ENCODE data around the gene FYTTD1. TPM values are rescaled to one million over a fixed set of nuclear protein-coding genes. Genes with fewer than 3 reads are reported as not detected.

Gene FYTTD1
- total RNA-seq, 1 experiment from 2014 or later = 70.7 TPM

DNA sequence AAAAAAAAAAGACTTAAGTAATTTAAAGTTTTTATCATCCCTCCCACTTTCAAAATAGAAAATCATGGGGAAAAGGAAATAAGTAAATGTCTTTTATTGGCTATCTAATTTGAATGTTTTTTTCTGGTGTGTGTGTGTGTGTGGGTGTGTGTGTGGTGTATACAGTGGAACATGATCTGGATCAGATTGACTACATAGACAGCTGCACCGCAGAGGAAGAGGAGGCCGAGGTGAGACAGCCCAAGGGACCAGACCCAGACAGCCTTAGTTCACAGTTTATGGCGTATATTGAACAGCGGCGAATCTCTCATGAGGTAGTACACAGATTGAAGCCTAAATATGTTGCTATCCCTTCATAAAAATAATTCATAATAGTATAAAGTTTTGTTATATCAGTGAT, 85.8 kb downstream of the FYTTD1 start:
- intact Hi-C loops (cut with micrococcal nuclease) = no loop called here
- CTCF ChIA-PET = no interaction called here
- no peaks in the 10 kb centered on the region for H3K27me3 ChIP-seq (ENCODE audit: insufficient read depth, low read length)

More for the DNA sequence above, 85.8 kb downstream of the FYTTD1 start:
- ChIA-PET POLR2A (no interaction called here), RAD21 (ENCODE audit: low non-redundant PET in 1 of 2, low total read pairs in 2 of 2, uncharacterized antibody in 2 of 2, unreplicated experiment in 2 of 2) (no interaction called here)
- Histone ChIP-seq H3K9me2 (ENCODE audit: insufficient read depth) (no peaks in the 10 kb centered on the region), H2AFZ (ENCODE audit: low read depth, low read length, poor library complexity, severe bottlenecking) (no peak overlapping the region), H3K27ac (ENCODE audit: low read depth, low read length) (no peak overlapping the region), H4K20me1 (ENCODE audit: insufficient read depth) (no peaks in the 10 kb centered on the region), H3K4me2 (ENCODE audit: low read length) (no peak overlapping the region), H3K9me3 (ENCODE audit: control insufficient read depth in 1 of 2, insufficient read depth in 1 of 2, low read depth in 1 of 2, low read length in 2 of 2) (no peaks in the 10 kb centered on the region), H3K4me3 (replicated peaks in 1 of 2; ENCODE audit: low read depth in 1 of 2, low read length in 2 of 2) (no peak overlapping the region), H3K79me2 (ENCODE audit: insufficient read depth, low read length) (no peaks in the 10 kb centered on the region), H3K9ac (ENCODE audit: low read length) (no peak overlapping the region), H3K4me1 (ENCODE audit: control insufficient read depth in 1 of 2, insufficient read depth in 2 of 2, low read length in 2 of 2) (no peaks in the 10 kb centered on the region), H3K36me3 (ENCODE audit: control insufficient read depth in 1 of 2, insufficient read depth in 2 of 2, low read length in 2 of 2) (peaks cover 11 to 14% of the 10 kb centered on the region in 2 experiments; a peak in 3 of 4 replicates)
- no peak for TF ChIP-seq YY1 (IDR thresholded peaks at IDR 0.05; ENCODE audit: extremely low read depth, insufficient replicate concordance, low read depth, low read length)
- TF ChIP-seq POLR2AphosphoS5 (IDR thresholded peaks at IDR 0.05; ENCODE audit: low read depth, low read length) = no peak
- TF ChIP-seq ZFX (IDR thresholded peaks at IDR 0.05) = no peak
- TF ChIP-seq SIN3A (IDR thresholded peaks at IDR 0.05; ENCODE audit: low read depth) = no peak
- TF ChIP-seq ZNF274 (IDR thresholded peaks at IDR 0.05; ENCODE audit: low read depth, low read length) = no peak
- no peak for TF ChIP-seq CBX3 (IDR thresholded peaks at IDR 0.05; ENCODE audit: low read depth)
- TF ChIP-seq EZH2 (IDR thresholded peaks at IDR 0.05) = no peak
- no peak for TF ChIP-seq TCF7L2 (IDR thresholded peaks at IDR 0.05; ENCODE audit: borderline replicate concordance, extremely low read depth, insufficient read depth, insufficient read length)
- TF ChIP-seq, protein P1, sequence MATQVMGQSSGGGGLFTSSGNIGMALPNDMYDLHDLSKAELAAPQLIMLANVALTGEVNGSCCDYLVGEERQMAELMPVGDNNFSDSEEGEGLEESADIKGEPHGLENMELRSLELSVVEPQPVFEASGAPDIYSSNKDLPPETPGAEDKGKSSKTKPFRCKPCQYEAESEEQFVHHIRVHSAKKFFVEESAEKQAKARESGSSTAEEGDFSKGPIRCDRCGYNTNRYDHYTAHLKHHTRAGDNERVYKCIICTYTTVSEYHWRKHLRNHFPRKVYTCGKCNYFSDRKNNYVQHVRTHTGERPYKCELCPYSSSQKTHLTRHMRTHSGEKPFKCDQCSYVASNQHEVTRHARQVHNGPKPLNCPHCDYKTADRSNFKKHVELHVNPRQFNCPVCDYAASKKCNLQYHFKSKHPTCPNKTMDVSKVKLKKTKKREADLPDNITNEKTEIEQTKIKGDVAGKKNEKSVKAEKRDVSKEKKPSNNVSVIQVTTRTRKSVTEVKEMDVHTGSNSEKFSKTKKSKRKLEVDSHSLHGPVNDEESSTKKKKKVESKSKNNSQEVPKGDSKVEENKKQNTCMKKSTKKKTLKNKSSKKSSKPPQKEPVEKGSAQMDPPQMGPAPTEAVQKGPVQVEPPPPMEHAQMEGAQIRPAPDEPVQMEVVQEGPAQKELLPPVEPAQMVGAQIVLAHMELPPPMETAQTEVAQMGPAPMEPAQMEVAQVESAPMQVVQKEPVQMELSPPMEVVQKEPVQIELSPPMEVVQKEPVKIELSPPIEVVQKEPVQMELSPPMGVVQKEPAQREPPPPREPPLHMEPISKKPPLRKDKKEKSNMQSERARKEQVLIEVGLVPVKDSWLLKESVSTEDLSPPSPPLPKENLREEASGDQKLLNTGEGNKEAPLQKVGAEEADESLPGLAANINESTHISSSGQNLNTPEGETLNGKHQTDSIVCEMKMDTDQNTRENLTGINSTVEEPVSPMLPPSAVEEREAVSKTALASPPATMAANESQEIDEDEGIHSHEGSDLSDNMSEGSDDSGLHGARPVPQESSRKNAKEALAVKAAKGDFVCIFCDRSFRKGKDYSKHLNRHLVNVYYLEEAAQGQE (IDR thresholded peaks at IDR 0.05; ENCODE audit: low read depth) = no peak
- no peak for TF ChIP-seq SP1 (IDR thresholded peaks at IDR 0.05; ENCODE audit: low read depth)
- TF ChIP-seq, protein P2, sequence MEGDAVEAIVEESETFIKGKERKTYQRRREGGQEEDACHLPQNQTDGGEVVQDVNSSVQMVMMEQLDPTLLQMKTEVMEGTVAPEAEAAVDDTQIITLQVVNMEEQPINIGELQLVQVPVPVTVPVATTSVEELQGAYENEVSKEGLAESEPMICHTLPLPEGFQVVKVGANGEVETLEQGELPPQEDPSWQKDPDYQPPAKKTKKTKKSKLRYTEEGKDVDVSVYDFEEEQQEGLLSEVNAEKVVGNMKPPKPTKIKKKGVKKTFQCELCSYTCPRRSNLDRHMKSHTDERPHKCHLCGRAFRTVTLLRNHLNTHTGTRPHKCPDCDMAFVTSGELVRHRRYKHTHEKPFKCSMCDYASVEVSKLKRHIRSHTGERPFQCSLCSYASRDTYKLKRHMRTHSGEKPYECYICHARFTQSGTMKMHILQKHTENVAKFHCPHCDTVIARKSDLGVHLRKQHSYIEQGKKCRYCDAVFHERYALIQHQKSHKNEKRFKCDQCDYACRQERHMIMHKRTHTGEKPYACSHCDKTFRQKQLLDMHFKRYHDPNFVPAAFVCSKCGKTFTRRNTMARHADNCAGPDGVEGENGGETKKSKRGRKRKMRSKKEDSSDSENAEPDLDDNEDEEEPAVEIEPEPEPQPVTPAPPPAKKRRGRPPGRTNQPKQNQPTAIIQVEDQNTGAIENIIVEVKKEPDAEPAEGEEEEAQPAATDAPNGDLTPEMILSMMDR (IDR thresholded peaks at IDR 0.05 in 2 of 3, conservative IDR thresholded peaks at IDR 0.05 in 1 of 3; ENCODE audit: borderline replicate concordance in 1 of 3, insufficient read depth in 1 of 3, low read depth in 2 of 3, low read length in 2 of 3) = no peak
- no peak for TF ChIP-seq EZH2phosphoT487 (IDR thresholded peaks at IDR 0.05; ENCODE audit: borderline replicate concordance)
- no peak for TF ChIP-seq FOSL1 (IDR thresholded peaks at IDR 0.05; ENCODE audit: low read depth)
- no peak for TF ChIP-seq POLR2A (IDR thresholded peaks at IDR 0.05; ENCODE audit: borderline replicate concordance, extremely low read depth, insufficient read depth, insufficient read length)
- no peak for TF ChIP-seq EGR1 (IDR thresholded peaks at IDR 0.05; ENCODE audit: low read depth)
- no peak for TF ChIP-seq SRF (IDR thresholded peaks at IDR 0.05; ENCODE audit: low read depth)
- no peak for TF ChIP-seq CEBPB (IDR thresholded peaks at IDR 0.05; ENCODE audit: low read depth)
- DNase-seq (ENCODE audit: low read depth, low spot score) = no peak
- no TSS peak for BruUV-seq (replicated peaks)
- no peak for ATAC-seq

Measured in HCT116 (cell line).